Activated CD8-positive, alpha-beta memory T cell treated with anti-CD3 and anti-CD28 coated beads, Interleukin-2, amount 50 U/mL, for 1 hour (primary cell): Measurements from ENCODE around the gene GAL3ST1.
"Not testable (repeated sequence)": the region's sequence is repeated elsewhere in the genome, so short reads cannot be mapped to it uniquely, and the experiment has no call there.

ENCODE experiments used
- DNase-seq: peaks from one replicate; pipeline ENCODE4 v3.0.0-alpha.2; 2020; ENCODE audit errors: extremely low read depth

GAL3ST1 gene

GRCh38 chr22:30596886-30597285, 22.4 kb upstream of the GAL3ST1 start:
- no peak for DNase-seq

- DNase-seq = no peak
Observed at GRCh38 chr22:30596199-30596598, 21.7 kb upstream of the GAL3ST1 start.

GRCh38 chr22:30592360-30592713, 17.9 kb upstream of the GAL3ST1 start:
- not testable (repeated sequence) for DNase-seq

GRCh38 chr22:30591588-30592359, 17.3 kb upstream of the GAL3ST1 start, which contains the start of gene PES1:
TSS of gene PES1 (minus strand) at chr22:30591910. CDS start at chr22:30591833, 77 bp downstream.
- DNase-seq = peak; percentile 93

GRCh38 chr22:30591191-30591587, 16.7 kb upstream of the GAL3ST1 start:
- no peak for DNase-seq

- DNase-seq = no peak
Observed at GRCh38 chr22:30586414-30586813, 11.9 kb upstream of the GAL3ST1 start.

- no peak for DNase-seq
Observed at GRCh38 chr22:30584441-30584840, 10.0 kb upstream of the GAL3ST1 start.

- DNase-seq = no peak
Observed at GRCh38 chr22:30582788-30583545, 8.5 kb upstream of the GAL3ST1 start.

GRCh38 chr22:30582051-30582450, 7.6 kb upstream of the GAL3ST1 start:
- DNase-seq = no peak

GRCh38 chr22:30580896-30581295, 6.4 kb upstream of the GAL3ST1 start:
- DNase-seq = no peak

- no peak for DNase-seq
Observed at GRCh38 chr22:30578481-30578880, 4.0 kb upstream of the GAL3ST1 start.

- no peak for DNase-seq
Observed at GRCh38 chr22:30575859-30576258, 1.4 kb upstream of the GAL3ST1 start.

- DNase-seq = no peak
Observed at GRCh38 chr22:30574997-30575671, 669 bp upstream of the GAL3ST1 start.

- DNase-seq = no peak
Observed at GRCh38 chr22:30573594-30574094, 821 bp downstream of the GAL3ST1 start.

GRCh38 chr22:30572840-30573593, 1.4 kb downstream of the GAL3ST1 start:
- no peak for DNase-seq

GRCh38 chr22:30572210-30572609, 2.3 kb downstream of the GAL3ST1 start:
- DNase-seq = no peak

GRCh38 chr22:30569674-30570202, 4.7 kb downstream of the GAL3ST1 start:
- no peak for DNase-seq

- DNase-seq = no peak
Observed at GRCh38 chr22:30568137-30568805, 6.2 kb downstream of the GAL3ST1 start.

GRCh38 chr22:30567277-30567676, 7.2 kb downstream of the GAL3ST1 start:
- not testable (repeated sequence) for DNase-seq

GRCh38 chr22:30566125-30566524, 8.3 kb downstream of the GAL3ST1 start:
- DNase-seq = no peak

GRCh38 chr22:30565341-30565740, 9.1 kb downstream of the GAL3ST1 start:
- no peak for DNase-seq
